K562 (cell line): ENCODE measurements around the gene PRKAG2. TPM values are rescaled to one million over a fixed set of nuclear protein-coding genes. Genes with fewer than 3 reads are reported as not detected.

Source experiments
- ATAC-seq: fragments of 200-7000 bp; cut with Tn5 transposase; 3 replicates; pipeline ENCODE4 v1.9.1; 2020; ENCODE audit warnings: moderate library complexity
- BruUV-seq: library from RNA; stranded (reverse); fragments of 400-500 nt; replicated peaks from 2 replicates; lab custom pipeline; 2021; lab: Mats Ljungman, UMichigan
- CTCF ChIA-PET: fragments of 300-600 bp; formaldehyde crosslinking; extraction: SDS; loops from one replicate; lab custom pipeline; 2021; ENCODE audit warnings: low intra/inter-chr PET ratio; lab: Yijun Ruan, JAX
- POLR2A ChIA-PET: fragments of 300-600, 350-650 bp; sonication (Branson Sonifier 250); formaldehyde crosslinking; extraction: SDS; loops from one replicate; lab custom pipeline; 2021; ENCODE audit warnings: antibody characterized with exemption, inconsistent platforms; lab: Yijun Ruan, JAX
- DNase-seq, 4 experiments: peaks; one replicate each; pipeline versions ENCODE4 v3.0.0 to v3.0.0-alpha.2; 2011 to 2018; ENCODE audit warnings: low spot score in 3 of 4, mixed read lengths in 3 of 4; ENCODE audit errors: extremely low read depth in 1 of 4
- FAIRE-seq: peaks from 2 replicates; lab custom pipeline; 2011; peaks lifted over from hg19 to GRCh38; lab: Jason Lieb, UNC
- H2AFZ ChIP-seq: 2 replicates; pipeline ENCODE4 v1.6.0; 2011; ENCODE audit warnings: low read depth, low read length, control low read depth, inconsistent platforms
- H3K27ac ChIP-seq: fragments of 200-600 bp; 3 replicates; pipeline ENCODE4 v1.8.0; 2011; ENCODE audit warnings: low read depth, mild to moderate bottlenecking, control low read depth, inconsistent platforms, low read length, moderate library complexity, mixed read lengths; ENCODE audit errors: extremely low read depth
- H3K27me3 ChIP-seq, 2 experiments: fragments of 300-600 bp in 1 of 2; 2 replicates in 1 of 2; 3 replicates in 1 of 2; pipeline versions ENCODE4 v1.6.0 to v1.8.0; 2011; ENCODE audit warnings: inconsistent platforms in 2 of 2, low read length in 2 of 2, mild to moderate bottlenecking in 1 of 2, mixed read lengths in 1 of 2, moderate library complexity in 1 of 2; ENCODE audit not compliant: control insufficient read depth in 2 of 2, insufficient read depth in 2 of 2
- H3K36me3 ChIP-seq: fragments of 300-600 bp; 3 replicates; pipeline ENCODE4 v1.8.0; 2011; ENCODE audit warnings: mild to moderate bottlenecking, low read length, inconsistent platforms; ENCODE audit not compliant: control insufficient read depth, insufficient read depth
- H3K4me1 ChIP-seq, 2 experiments: fragments of 200-600 bp in 1 of 2; replicated peaks in 1 of 2; 2 replicates in 1 of 2; 3 replicates in 1 of 2; pipeline versions ENCODE4 v1.5.1 to v1.8.0; 2011; ENCODE audit warnings: inconsistent platforms in 2 of 2, low read length in 2 of 2, mild to moderate bottlenecking in 1 of 2, mixed read lengths in 1 of 2, moderate library complexity in 1 of 2; ENCODE audit not compliant: control insufficient read depth in 2 of 2, insufficient read depth in 2 of 2
- H3K4me2 ChIP-seq: 2 replicates; pipeline ENCODE4 v1.6.1; 2011; ENCODE audit warnings: low read length, control low read depth, inconsistent platforms, mixed read lengths; ENCODE audit not compliant: insufficient read depth
- H3K4me3 ChIP-seq: fragments of 200-600 bp; sonication (generic), shearing (Covaris generic); 2 replicates; pipeline ENCODE4 v1.5.1; 2016; ENCODE audit warnings: control low read depth, inconsistent platforms
- H3K79me2 ChIP-seq: fragments of 200-600 bp; 3 replicates; pipeline ENCODE4 v1.8.0; 2011; ENCODE audit warnings: low read length, inconsistent platforms; ENCODE audit not compliant: control insufficient read depth, insufficient read depth
- H3K9ac ChIP-seq, 2 experiments: 2 replicates each; pipeline versions ENCODE4 v1.6.0 to v1.6.1; 2011; ENCODE audit warnings: low read depth in 2 of 2, low read length in 2 of 2, control low read depth in 1 of 2, inconsistent platforms in 1 of 2, mild to moderate bottlenecking in 1 of 2, mixed read lengths in 1 of 2; ENCODE audit not compliant: insufficient read depth in 1 of 2
- H3K9me1 ChIP-seq: one replicate; pipeline ENCODE4 v1.6.0; 2011; ENCODE audit warnings: inconsistent platforms, mild to moderate bottlenecking, low read length, moderate library complexity; ENCODE audit not compliant: control insufficient read depth, insufficient read depth
- H3K9me3 ChIP-seq: replicated peaks from 2 replicates; pipeline ENCODE4 v1.5.1; 2011; ENCODE audit warnings: low read depth, low read length, inconsistent platforms; ENCODE audit not compliant: control insufficient read depth, insufficient read depth
- H4K20me1 ChIP-seq: replicated peaks from 2 replicates; pipeline ENCODE4 v1.6.1; 2011; ENCODE audit warnings: low read length, inconsistent platforms, mixed read lengths; ENCODE audit not compliant: control insufficient read depth, insufficient read depth
- NR2F6 ChIP-seq: fragments of 450-650 bp; formaldehyde crosslinking; IDR thresholded peaks from 2 replicates; pipeline ENCODE4 v1.4.0; 2020; ENCODE audit warnings: mild to moderate bottlenecking
- WGBS: fragments of 100-300 bp; shearing (Covaris generic); methylation state at CpG from one replicate; pipeline ENCODE4 v1.1.6; 2016; ENCODE audit warnings: low coverage, mixed read lengths; ENCODE audit not compliant: insufficient coverage; ENCODE audit errors: missing lambda C conversion rate; 5-methylcytosine and 5-hydroxymethylcytosine counted together
- in situ Hi-C: fragments of 300-500 bp; cut with MboI; formaldehyde crosslinking; loops from 4 replicates; pipeline ENCODE4 v1.15.0; 2018; ENCODE audit warnings: inconsistent platforms, mixed read lengths
- intact Hi-C: fragments of 100-400 bp; cut with micrococcal nuclease; formaldehyde crosslinking; loops from 2 replicates; pipeline ENCODE4 v1.14.2; 2022
- polyA plus RNA-seq, 8 experiments: library from polyadenylated mRNA; depleted of rRNA in 4 of 8; stranded (reverse) in 5 of 8; unstranded in 3 of 8; fragments of >200 nt; fragmentation: Nextera tagmentation in 2 of 8; fragmentation: Illumina TruSeq in 1 of 8; extraction: Ambion mirVana in 2 of 8; extraction: Trizol in 1 of 8; gene quantifications; 2 replicates each; pipeline versions ENCODE4 v1.2.1 to v1.2.3, GENCODE V29; 2011 to 2014; ENCODE audit warnings: inconsistent platforms in 1 of 8, missing spikeins in 1 of 8
- total RNA-seq, 7 experiments: library from RNA; depleted of rRNA in 6 of 7; stranded (reverse); fragments of >200 nt in 6 of 7; fragmentation: Illumina TruSeq in 2 of 7; extraction: Trizol in 2 of 7; gene quantifications; 2 replicates each; pipeline versions ENCODE4 v1.2.1 to v1.2.3, GENCODE V29; 2011 to 2021; ENCODE audit warnings: low replicate concordance in 1 of 7
- TF ChIP-seq, protein P1 (sequence below): fragments of 450-650 bp; IDR thresholded peaks from 2 replicates; pipeline ENCODE4 v1.6.1; 2016; ENCODE audit warnings: mild to moderate bottlenecking, moderate library complexity

Gene PRKAG2
- total and polyA plus RNA-seq, 9 of the 15 experiments (the other 6 are each of a cell fraction or from before 2014, with no cell fraction given): 0.99 to 5.6 (median 3.3) TPM

DNA sequence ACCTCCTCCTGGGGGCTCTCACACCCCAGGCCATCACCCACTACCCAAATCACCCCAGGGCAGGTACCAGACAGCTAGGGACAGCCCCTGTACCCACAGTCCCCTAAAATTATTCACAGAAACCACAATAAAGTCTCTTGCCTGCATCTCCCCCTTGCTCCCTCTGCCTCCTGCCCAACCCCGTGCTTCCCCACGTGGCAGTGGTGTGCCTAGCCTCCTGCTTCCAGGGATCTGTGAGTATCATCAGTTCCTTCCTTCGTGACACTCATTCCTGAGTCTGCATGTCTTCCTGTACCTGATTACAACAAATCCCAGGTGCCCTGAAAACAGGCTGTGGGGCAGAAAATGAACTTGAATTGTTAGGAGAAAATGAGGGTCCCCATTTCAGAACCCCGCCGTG, 61.5 kb downstream of the PRKAG2 start (continued):
- TF ChIP-seq NR2F6 (CRISPR knock-in tag): no peak
- TF ChIP-seq, all 486 proteins: peak for 0

DNA sequence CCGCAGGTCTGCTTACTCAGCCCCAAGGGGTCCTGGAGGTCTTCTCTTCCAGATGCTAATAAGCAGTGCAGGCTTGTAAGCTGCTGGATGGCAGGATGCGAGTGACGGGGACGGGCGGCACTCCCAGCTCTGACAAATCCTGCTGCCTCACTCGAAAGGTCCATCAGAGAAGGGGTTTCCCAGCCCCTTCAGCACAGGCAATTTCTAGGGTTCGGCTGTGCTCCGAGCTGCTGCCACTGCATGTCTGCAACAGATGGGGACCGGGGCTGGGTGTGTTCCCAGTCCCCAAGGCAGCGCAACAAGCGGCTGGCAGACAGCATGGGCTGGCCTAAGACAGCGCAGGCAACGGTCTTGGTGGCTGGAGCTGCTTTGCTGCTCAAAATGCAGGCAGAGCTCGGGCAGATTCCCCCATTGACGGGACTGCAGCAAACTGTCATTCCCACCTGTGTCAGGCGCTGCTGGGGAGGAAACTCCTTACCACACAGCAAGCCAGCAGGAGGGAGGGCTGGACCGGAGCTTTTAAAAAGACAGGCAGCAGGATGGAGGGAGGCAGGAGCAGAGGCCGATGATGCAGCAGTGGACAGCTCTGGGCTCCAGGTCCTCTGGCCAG, 62.4 kb downstream of the PRKAG2 start:
- ChIA-PET CTCF (no interaction called here), POLR2A (interaction anchor here (0.6 to 1.1 kb wide), 5 partner anchors 8 to 69 kb away, joined by 3 read pairs; no protein-coding TSS in a partner anchor)
- in situ Hi-C loops (no loop called here), intact Hi-C loops (no loop called here)
- Histone ChIP-seq H3K27me3 (peaks cover 66 to 92% of the 10 kb centered on the region in 2 experiments), H3K79me2 (no peaks in the 10 kb centered on the region), H4K20me1 (peaks cover 14% of the 10 kb centered on the region; the same call in 1 of the 2 replicates), H3K9me3 (no peaks in the 10 kb centered on the region), H3K4me3 (no peak overlapping the region), H3K9ac (no peak overlapping the region; a peak in 1 of 4 replicates), H3K4me2 (no peak overlapping the region), H2AFZ (no peak overlapping the region), H3K4me1 (no peaks in the 10 kb centered on the region), H3K36me3 (no peaks in the 10 kb centered on the region), H3K9me1 (peaks cover 5% of the 10 kb centered on the region), H3K27ac (no peak overlapping the region)
- TF ChIP-seq, protein P1, sequence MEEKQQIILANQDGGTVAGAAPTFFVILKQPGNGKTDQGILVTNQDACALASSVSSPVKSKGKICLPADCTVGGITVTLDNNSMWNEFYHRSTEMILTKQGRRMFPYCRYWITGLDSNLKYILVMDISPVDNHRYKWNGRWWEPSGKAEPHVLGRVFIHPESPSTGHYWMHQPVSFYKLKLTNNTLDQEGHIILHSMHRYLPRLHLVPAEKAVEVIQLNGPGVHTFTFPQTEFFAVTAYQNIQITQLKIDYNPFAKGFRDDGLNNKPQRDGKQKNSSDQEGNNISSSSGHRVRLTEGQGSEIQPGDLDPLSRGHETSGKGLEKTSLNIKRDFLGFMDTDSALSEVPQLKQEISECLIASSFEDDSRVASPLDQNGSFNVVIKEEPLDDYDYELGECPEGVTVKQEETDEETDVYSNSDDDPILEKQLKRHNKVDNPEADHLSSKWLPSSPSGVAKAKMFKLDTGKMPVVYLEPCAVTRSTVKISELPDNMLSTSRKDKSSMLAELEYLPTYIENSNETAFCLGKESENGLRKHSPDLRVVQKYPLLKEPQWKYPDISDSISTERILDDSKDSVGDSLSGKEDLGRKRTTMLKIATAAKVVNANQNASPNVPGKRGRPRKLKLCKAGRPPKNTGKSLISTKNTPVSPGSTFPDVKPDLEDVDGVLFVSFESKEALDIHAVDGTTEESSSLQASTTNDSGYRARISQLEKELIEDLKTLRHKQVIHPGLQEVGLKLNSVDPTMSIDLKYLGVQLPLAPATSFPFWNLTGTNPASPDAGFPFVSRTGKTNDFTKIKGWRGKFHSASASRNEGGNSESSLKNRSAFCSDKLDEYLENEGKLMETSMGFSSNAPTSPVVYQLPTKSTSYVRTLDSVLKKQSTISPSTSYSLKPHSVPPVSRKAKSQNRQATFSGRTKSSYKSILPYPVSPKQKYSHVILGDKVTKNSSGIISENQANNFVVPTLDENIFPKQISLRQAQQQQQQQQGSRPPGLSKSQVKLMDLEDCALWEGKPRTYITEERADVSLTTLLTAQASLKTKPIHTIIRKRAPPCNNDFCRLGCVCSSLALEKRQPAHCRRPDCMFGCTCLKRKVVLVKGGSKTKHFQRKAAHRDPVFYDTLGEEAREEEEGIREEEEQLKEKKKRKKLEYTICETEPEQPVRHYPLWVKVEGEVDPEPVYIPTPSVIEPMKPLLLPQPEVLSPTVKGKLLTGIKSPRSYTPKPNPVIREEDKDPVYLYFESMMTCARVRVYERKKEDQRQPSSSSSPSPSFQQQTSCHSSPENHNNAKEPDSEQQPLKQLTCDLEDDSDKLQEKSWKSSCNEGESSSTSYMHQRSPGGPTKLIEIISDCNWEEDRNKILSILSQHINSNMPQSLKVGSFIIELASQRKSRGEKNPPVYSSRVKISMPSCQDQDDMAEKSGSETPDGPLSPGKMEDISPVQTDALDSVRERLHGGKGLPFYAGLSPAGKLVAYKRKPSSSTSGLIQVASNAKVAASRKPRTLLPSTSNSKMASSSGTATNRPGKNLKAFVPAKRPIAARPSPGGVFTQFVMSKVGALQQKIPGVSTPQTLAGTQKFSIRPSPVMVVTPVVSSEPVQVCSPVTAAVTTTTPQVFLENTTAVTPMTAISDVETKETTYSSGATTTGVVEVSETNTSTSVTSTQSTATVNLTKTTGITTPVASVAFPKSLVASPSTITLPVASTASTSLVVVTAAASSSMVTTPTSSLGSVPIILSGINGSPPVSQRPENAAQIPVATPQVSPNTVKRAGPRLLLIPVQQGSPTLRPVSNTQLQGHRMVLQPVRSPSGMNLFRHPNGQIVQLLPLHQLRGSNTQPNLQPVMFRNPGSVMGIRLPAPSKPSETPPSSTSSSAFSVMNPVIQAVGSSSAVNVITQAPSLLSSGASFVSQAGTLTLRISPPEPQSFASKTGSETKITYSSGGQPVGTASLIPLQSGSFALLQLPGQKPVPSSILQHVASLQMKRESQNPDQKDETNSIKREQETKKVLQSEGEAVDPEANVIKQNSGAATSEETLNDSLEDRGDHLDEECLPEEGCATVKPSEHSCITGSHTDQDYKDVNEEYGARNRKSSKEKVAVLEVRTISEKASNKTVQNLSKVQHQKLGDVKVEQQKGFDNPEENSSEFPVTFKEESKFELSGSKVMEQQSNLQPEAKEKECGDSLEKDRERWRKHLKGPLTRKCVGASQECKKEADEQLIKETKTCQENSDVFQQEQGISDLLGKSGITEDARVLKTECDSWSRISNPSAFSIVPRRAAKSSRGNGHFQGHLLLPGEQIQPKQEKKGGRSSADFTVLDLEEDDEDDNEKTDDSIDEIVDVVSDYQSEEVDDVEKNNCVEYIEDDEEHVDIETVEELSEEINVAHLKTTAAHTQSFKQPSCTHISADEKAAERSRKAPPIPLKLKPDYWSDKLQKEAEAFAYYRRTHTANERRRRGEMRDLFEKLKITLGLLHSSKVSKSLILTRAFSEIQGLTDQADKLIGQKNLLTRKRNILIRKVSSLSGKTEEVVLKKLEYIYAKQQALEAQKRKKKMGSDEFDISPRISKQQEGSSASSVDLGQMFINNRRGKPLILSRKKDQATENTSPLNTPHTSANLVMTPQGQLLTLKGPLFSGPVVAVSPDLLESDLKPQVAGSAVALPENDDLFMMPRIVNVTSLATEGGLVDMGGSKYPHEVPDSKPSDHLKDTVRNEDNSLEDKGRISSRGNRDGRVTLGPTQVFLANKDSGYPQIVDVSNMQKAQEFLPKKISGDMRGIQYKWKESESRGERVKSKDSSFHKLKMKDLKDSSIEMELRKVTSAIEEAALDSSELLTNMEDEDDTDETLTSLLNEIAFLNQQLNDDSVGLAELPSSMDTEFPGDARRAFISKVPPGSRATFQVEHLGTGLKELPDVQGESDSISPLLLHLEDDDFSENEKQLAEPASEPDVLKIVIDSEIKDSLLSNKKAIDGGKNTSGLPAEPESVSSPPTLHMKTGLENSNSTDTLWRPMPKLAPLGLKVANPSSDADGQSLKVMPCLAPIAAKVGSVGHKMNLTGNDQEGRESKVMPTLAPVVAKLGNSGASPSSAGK: no peak
- BruUV-seq: no TSS peak
- WGBS: under 1% methylated on average over 18 of the region's 18 CpGs
- DNase-seq: no peak
- no peak; the same call in 1 of the 3 replicates for ATAC-seq
- FAIRE-seq: no peak
